ENCODE results near the gene CARMIL1.

The CARMIL1 gene

GRCh38 chr6:25270559-25270958 lies 8.6 kb upstream of the CARMIL1 start:
- H3K27me3 ChIP-seq (ENCODE audit: control insufficient read depth in 2 of 2, insufficient read depth in 2 of 2, low read length in 2 of 2), result no peaks in the 10 kb centered on the region
- H3K4me3 ChIP-seq (ENCODE audit: low read length in 2 of 2), result no peak overlapping the region
- no peaks in the 10 kb centered on the region for H3K9me3 ChIP-seq (ENCODE audit: control insufficient read depth in 2 of 2, low read length in 2 of 2)
- H3K36me3 ChIP-seq (ENCODE audit: control insufficient read depth in 2 of 2, insufficient read depth in 2 of 2, low read length in 2 of 2), result no peaks in the 10 kb centered on the region
- no peak overlapping the region for H3K9ac ChIP-seq (ENCODE audit: low read depth in 1 of 2, low read length in 2 of 2)
- H3K27ac ChIP-seq (ENCODE audit: low read depth in 2 of 2, low read length in 2 of 2), result no peak overlapping the region
- H3K4me1 ChIP-seq (ENCODE audit: control insufficient read depth in 2 of 2, insufficient read depth in 2 of 2, low read length in 2 of 2), result peaks cover 0 to under 1% of the 10 kb centered on the region in 2 donors

GRCh38 chr6:25275436-25275835 lies 3.7 kb upstream of the CARMIL1 start:
- Histone ChIP-seq H3K9me3 (ENCODE audit: control insufficient read depth in 2 of 2, low read length in 2 of 2) (no peaks in the 10 kb centered on the region), H3K9ac (ENCODE audit: low read depth in 1 of 2, low read length in 2 of 2) (no peak overlapping the region), H3K27ac (ENCODE audit: low read depth in 2 of 2, low read length in 2 of 2) (no peak overlapping the region), H3K27me3 (ENCODE audit: control insufficient read depth in 2 of 2, insufficient read depth in 2 of 2, low read length in 2 of 2) (no peaks in the 10 kb centered on the region), H3K4me1 (ENCODE audit: control insufficient read depth in 2 of 2, insufficient read depth in 2 of 2, low read length in 2 of 2) (peaks cover 12 to 16% of the 10 kb centered on the region in 2 donors), H3K36me3 (ENCODE audit: control insufficient read depth in 2 of 2, insufficient read depth in 2 of 2, low read length in 2 of 2) (no peaks in the 10 kb centered on the region), H3K4me3 (ENCODE audit: low read length in 2 of 2) (no peak overlapping the region)

- H3K27ac ChIP-seq (ENCODE audit: low read depth in 2 of 2, low read length in 2 of 2), result peak overlapping the region in 1 of 2 donors; percentile 85
- no peak overlapping the region for H3K9ac ChIP-seq (ENCODE audit: low read depth in 1 of 2, low read length in 2 of 2)
- H3K36me3 ChIP-seq (ENCODE audit: control insufficient read depth in 2 of 2, insufficient read depth in 2 of 2, low read length in 2 of 2), result no peaks in the 10 kb centered on the region
- peaks cover 16 to 23% of the 10 kb centered on the region in 2 donors for H3K4me1 ChIP-seq (ENCODE audit: control insufficient read depth in 2 of 2, insufficient read depth in 2 of 2, low read length in 2 of 2)
- no peaks in the 10 kb centered on the region for H3K9me3 ChIP-seq (ENCODE audit: control insufficient read depth in 2 of 2, low read length in 2 of 2)
- H3K27me3 ChIP-seq (ENCODE audit: control insufficient read depth in 2 of 2, insufficient read depth in 2 of 2, low read length in 2 of 2), result no peaks in the 10 kb centered on the region
- H3K4me3 ChIP-seq (ENCODE audit: low read length in 2 of 2), result no peak overlapping the region
These were observed 1.8 kb upstream of the CARMIL1 start for GRCh38 chr6:25277386-25277785.

- H3K9me3 ChIP-seq (ENCODE audit: control insufficient read depth in 2 of 2, low read length in 2 of 2), result no peaks in the 10 kb centered on the region
- no peaks in the 10 kb centered on the region for H3K36me3 ChIP-seq (ENCODE audit: control insufficient read depth in 2 of 2, insufficient read depth in 2 of 2, low read length in 2 of 2)
- peaks cover 16 to 23% of the 10 kb centered on the region in 2 donors for H3K4me1 ChIP-seq (ENCODE audit: control insufficient read depth in 2 of 2, insufficient read depth in 2 of 2, low read length in 2 of 2)
- peak overlapping the region; percentile 85 to 89 for H3K27ac ChIP-seq (ENCODE audit: low read depth in 2 of 2, low read length in 2 of 2)
- H3K9ac ChIP-seq (ENCODE audit: low read depth in 1 of 2, low read length in 2 of 2), result peak overlapping the region in 1 of 2 donors; percentile 73
- H3K27me3 ChIP-seq (ENCODE audit: control insufficient read depth in 2 of 2, insufficient read depth in 2 of 2, low read length in 2 of 2), result no peaks in the 10 kb centered on the region
- peak overlapping the region in 1 of 2 donors; percentile 94 for H3K4me3 ChIP-seq (ENCODE audit: low read length in 2 of 2)
These were observed 1.3 kb upstream of the CARMIL1 start for GRCh38 chr6:25277857-25278256.

GRCh38 chr6:25278261-25278913 lies 787 bp upstream of the CARMIL1 start:
- Histone ChIP-seq H3K27ac (ENCODE audit: low read depth in 2 of 2, low read length in 2 of 2) (peak overlapping the region; percentile 85 to 89), H3K36me3 (ENCODE audit: control insufficient read depth in 2 of 2, insufficient read depth in 2 of 2, low read length in 2 of 2) (no peaks in the 10 kb centered on the region), H3K9ac (ENCODE audit: low read depth in 1 of 2, low read length in 2 of 2) (peak overlapping the region; percentile 73 to 79), H3K4me1 (ENCODE audit: control insufficient read depth in 2 of 2, insufficient read depth in 2 of 2, low read length in 2 of 2) (peaks cover 16 to 23% of the 10 kb centered on the region in 2 donors), H3K27me3 (ENCODE audit: control insufficient read depth in 2 of 2, insufficient read depth in 2 of 2, low read length in 2 of 2) (no peaks in the 10 kb centered on the region), H3K4me3 (ENCODE audit: low read length in 2 of 2) (peak overlapping the region; percentile 94 to 95), H3K9me3 (ENCODE audit: control insufficient read depth in 2 of 2, low read length in 2 of 2) (no peaks in the 10 kb centered on the region)

GRCh38 chr6:25279748-25280343 lies 672 bp downstream of the CARMIL1 start:
- Histone ChIP-seq H3K9me3 (ENCODE audit: control insufficient read depth in 2 of 2, low read length in 2 of 2) (no peaks in the 10 kb centered on the region), H3K9ac (ENCODE audit: low read depth in 1 of 2, low read length in 2 of 2) (peak overlapping the region; percentile 73 to 93), H3K4me1 (ENCODE audit: control insufficient read depth in 2 of 2, insufficient read depth in 2 of 2, low read length in 2 of 2) (peaks cover 16 to 23% of the 10 kb centered on the region in 2 donors), H3K36me3 (ENCODE audit: control insufficient read depth in 2 of 2, insufficient read depth in 2 of 2, low read length in 2 of 2) (no peaks in the 10 kb centered on the region), H3K27ac (ENCODE audit: low read depth in 2 of 2, low read length in 2 of 2) (peak overlapping the region; percentile 74 to 85), H3K4me3 (ENCODE audit: low read length in 2 of 2) (peak overlapping the region; percentile 94 to 95), H3K27me3 (ENCODE audit: control insufficient read depth in 2 of 2, insufficient read depth in 2 of 2, low read length in 2 of 2) (no peaks in the 10 kb centered on the region)

- no peaks in the 10 kb centered on the region for H3K9me3 ChIP-seq (ENCODE audit: control insufficient read depth in 2 of 2, low read length in 2 of 2)
- peak overlapping the region; percentile 94 to 95 for H3K4me3 ChIP-seq (ENCODE audit: low read length in 2 of 2)
- no peaks in the 10 kb centered on the region for H3K27me3 ChIP-seq (ENCODE audit: control insufficient read depth in 2 of 2, insufficient read depth in 2 of 2, low read length in 2 of 2)
- H3K27ac ChIP-seq (ENCODE audit: low read depth in 2 of 2, low read length in 2 of 2), result peak overlapping the region; percentile 74 to 85
- H3K4me1 ChIP-seq (ENCODE audit: control insufficient read depth in 2 of 2, insufficient read depth in 2 of 2, low read length in 2 of 2), result peaks cover 16 to 23% of the 10 kb centered on the region in 2 donors
- H3K9ac ChIP-seq (ENCODE audit: low read depth in 1 of 2, low read length in 2 of 2), result peak overlapping the region; percentile 73 to 93
- H3K36me3 ChIP-seq (ENCODE audit: control insufficient read depth in 2 of 2, insufficient read depth in 2 of 2, low read length in 2 of 2), result no peaks in the 10 kb centered on the region
These were observed 1.3 kb downstream of the CARMIL1 start for GRCh38 chr6:25280344-25281074.

- Histone ChIP-seq H3K4me3 (ENCODE audit: low read length in 2 of 2) (no peak overlapping the region), H3K36me3 (ENCODE audit: control insufficient read depth in 2 of 2, insufficient read depth in 2 of 2, low read length in 2 of 2) (no peaks in the 10 kb centered on the region), H3K9ac (ENCODE audit: low read depth in 1 of 2, low read length in 2 of 2) (no peak overlapping the region), H3K9me3 (ENCODE audit: control insufficient read depth in 2 of 2, low read length in 2 of 2) (no peaks in the 10 kb centered on the region), H3K27me3 (ENCODE audit: control insufficient read depth in 2 of 2, insufficient read depth in 2 of 2, low read length in 2 of 2) (no peaks in the 10 kb centered on the region), H3K4me1 (ENCODE audit: control insufficient read depth in 2 of 2, insufficient read depth in 2 of 2, low read length in 2 of 2) (no peaks in the 10 kb centered on the region), H3K27ac (ENCODE audit: low read depth in 2 of 2, low read length in 2 of 2) (no peak overlapping the region)
These were observed 7.7 kb downstream of the CARMIL1 start for GRCh38 chr6:25286891-25287290.

GRCh38 chr6:25287941-25288340 lies 8.8 kb downstream of the CARMIL1 start:
- Histone ChIP-seq H3K4me3 (ENCODE audit: low read length in 2 of 2) (no peak overlapping the region), H3K4me1 (ENCODE audit: control insufficient read depth in 2 of 2, insufficient read depth in 2 of 2, low read length in 2 of 2) (no peaks in the 10 kb centered on the region), H3K9ac (ENCODE audit: low read depth in 1 of 2, low read length in 2 of 2) (no peak overlapping the region), H3K9me3 (ENCODE audit: control insufficient read depth in 2 of 2, low read length in 2 of 2) (no peaks in the 10 kb centered on the region), H3K36me3 (ENCODE audit: control insufficient read depth in 2 of 2, insufficient read depth in 2 of 2, low read length in 2 of 2) (no peaks in the 10 kb centered on the region), H3K27me3 (ENCODE audit: control insufficient read depth in 2 of 2, insufficient read depth in 2 of 2, low read length in 2 of 2) (no peaks in the 10 kb centered on the region), H3K27ac (ENCODE audit: low read depth in 2 of 2, low read length in 2 of 2) (no peak overlapping the region)

- no peaks in the 10 kb centered on the region for H3K4me1 ChIP-seq (ENCODE audit: control insufficient read depth in 2 of 2, insufficient read depth in 2 of 2, low read length in 2 of 2)
- H3K36me3 ChIP-seq (ENCODE audit: control insufficient read depth in 2 of 2, insufficient read depth in 2 of 2, low read length in 2 of 2), result no peaks in the 10 kb centered on the region
- H3K27ac ChIP-seq (ENCODE audit: low read depth in 2 of 2, low read length in 2 of 2), result no peak overlapping the region
- no peaks in the 10 kb centered on the region for H3K27me3 ChIP-seq (ENCODE audit: control insufficient read depth in 2 of 2, insufficient read depth in 2 of 2, low read length in 2 of 2)
- H3K4me3 ChIP-seq (ENCODE audit: low read length in 2 of 2), result no peak overlapping the region
- no peaks in the 10 kb centered on the region for H3K9me3 ChIP-seq (ENCODE audit: control insufficient read depth in 2 of 2, low read length in 2 of 2)
- H3K9ac ChIP-seq (ENCODE audit: low read depth in 1 of 2, low read length in 2 of 2), result no peak overlapping the region
These were observed 9.3 kb downstream of the CARMIL1 start for GRCh38 chr6:25288518-25288917.
